Endodermal cell (in vitro differentiated cells): ENCODE data around the gene C20orf96. TPM values are rescaled to one million over a fixed set of nuclear protein-coding genes. Genes with fewer than 3 reads are reported as not detected.
A peak's percentile ranks its signal among the peaks of the same experiment; 100 is the strongest.

Experiments used
- DNase-seq: peaks from one replicate; pipeline ENCODE4 v3.0.0-alpha.2; 2017
- H3K27ac ChIP-seq: 2 replicates; pipeline ENCODE4 v1.5.1; 2013; ENCODE audit warnings: mild to moderate bottlenecking, low read depth, low read length, moderate library complexity
- H3K27me3 ChIP-seq: 2 replicates; pipeline ENCODE4 v1.6.1; 2013; ENCODE audit warnings: mild to moderate bottlenecking, low read length, moderate library complexity; ENCODE audit not compliant: insufficient read depth, control insufficient read depth, poor library complexity, severe bottlenecking
- H3K36me3 ChIP-seq: 2 replicates; pipeline ENCODE4 v1.7.0; 2013; ENCODE audit warnings: mild to moderate bottlenecking, low read length, moderate library complexity; ENCODE audit not compliant: control insufficient read depth, insufficient read depth
- H3K4me1 ChIP-seq: one replicate; pipeline ENCODE4 v1.7.0; 2013; ENCODE audit warnings: low read length; ENCODE audit not compliant: control insufficient read depth, insufficient read depth
- H3K4me3 ChIP-seq: 2 replicates; pipeline ENCODE4 v1.5.1; 2013; ENCODE audit warnings: mild to moderate bottlenecking, low read length, moderate library complexity
- H3K9ac ChIP-seq: 2 replicates; pipeline ENCODE4 v1.6.1; 2013; ENCODE audit warnings: mild to moderate bottlenecking, low read length, moderate library complexity; ENCODE audit not compliant: poor library complexity, severe bottlenecking; ENCODE audit errors: extremely low read depth
- H3K9me3 ChIP-seq: 2 replicates; pipeline ENCODE4 v1.6.1; 2013; ENCODE audit warnings: mild to moderate bottlenecking, low read length, moderate library complexity; ENCODE audit not compliant: control insufficient read depth
- H3K27ac Mint-ChIP-seq: 2 replicates; pipeline ENCODE4 v1.8.0; 2020; ENCODE audit warnings: mixed read lengths
- H3K27me3 Mint-ChIP-seq: 2 replicates; pipeline ENCODE4 v1.8.0; 2021; ENCODE audit warnings: mild to moderate bottlenecking, mixed read lengths; ENCODE audit not compliant: insufficient read depth
- H3K36me3 Mint-ChIP-seq: 2 replicates; pipeline ENCODE4 v1.8.0; 2020; ENCODE audit warnings: low read depth, mixed read lengths
- H3K4me1 Mint-ChIP-seq: 2 replicates; pipeline ENCODE4 v1.8.0; 2020; ENCODE audit warnings: mixed read lengths
- H3K4me3 Mint-ChIP-seq: 2 replicates; pipeline ENCODE4 v1.8.0; 2020; ENCODE audit warnings: mild to moderate bottlenecking, moderate library complexity, mixed read lengths
- H3K9me3 Mint-ChIP-seq: 2 replicates; pipeline ENCODE4 v1.8.0; 2020; ENCODE audit warnings: mild to moderate bottlenecking, mixed read lengths
- WGBS, 2 experiments: methylation state at CpG; one replicate each; pipeline versions ENCODE4 v1.1.5 to v1.1.7; 2013; ENCODE audit warnings: missing lambda C conversion rate in 2 of 2, mixed read lengths in 1 of 2; ENCODE audit not compliant: insufficient coverage in 1 of 2, insufficient read length in 1 of 2; 5-methylcytosine and 5-hydroxymethylcytosine counted together
- total RNA-seq, 2 donors: library from RNA; stranded (reverse); fragmentation: NEBNext Ultra II Directional in 1 of 2; extraction: Animal tissue kit (Norgen Biotek cat#: 25700) in 1 of 2; gene quantifications; 2 replicates in 1 of 2; 3 replicates in 1 of 2; pipeline ENCODE4 v1.2.1, GENCODE V29; 2021
- TF ChIP-seq, protein P1 (sequence below): fragments of 200-600 bp; sonication (generic); conservative IDR thresholded peaks from 2 replicates; pipeline ENCODE4 v1.5.0; 2021; ENCODE audit warnings: antibody characterized with exemption, mild to moderate bottlenecking

Gene C20orf96
- total RNA-seq, 2 donors from 2014 or later, result 21.8 to 29.4 TPM

DNA sequence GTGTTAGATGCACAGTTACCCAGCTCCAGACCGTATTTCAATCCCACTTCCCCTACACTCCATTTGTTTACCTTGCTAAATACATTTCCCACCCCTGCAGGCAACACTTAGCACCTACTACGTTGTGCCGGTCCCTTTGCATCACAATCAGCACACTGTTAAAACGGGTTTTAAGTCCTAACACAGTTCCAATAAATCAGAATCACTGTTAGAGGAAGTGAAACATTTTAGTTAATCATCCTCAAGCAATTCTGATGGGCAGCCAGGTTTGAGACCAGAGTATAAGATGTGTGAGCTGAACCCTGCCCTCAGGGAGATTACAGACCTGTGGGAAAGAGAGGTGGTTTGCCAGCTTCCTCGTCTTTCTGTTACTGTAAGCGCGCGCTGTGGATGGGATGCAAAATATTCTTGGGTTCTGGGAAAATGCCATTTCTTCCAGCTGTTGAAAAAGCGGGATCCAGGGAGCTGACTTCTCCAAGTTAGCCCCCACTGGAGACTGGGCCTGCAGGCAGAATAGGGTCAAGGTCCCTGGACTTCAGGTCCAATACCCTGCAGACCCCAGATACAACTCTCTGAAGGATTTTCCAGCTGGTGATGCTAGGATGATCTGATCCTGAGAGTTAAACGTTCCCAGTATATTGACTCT is 9.9 kb upstream of the C20orf96 start:
- Mint-ChIP-seq H3K27me3 (peaks cover 17% of the 10 kb centered on the region), H3K27ac (peak overlapping the region; percentile 97), H3K4me1 (peaks cover 38% of the 10 kb centered on the region), H3K36me3 (peaks cover 13% of the 10 kb centered on the region), H3K4me3 (peak overlapping the region; percentile 96), H3K9me3 (peaks cover 3% of the 10 kb centered on the region)
- no peaks in the 10 kb centered on the region for H3K9me3 ChIP-seq
- TF ChIP-seq, protein P1, sequence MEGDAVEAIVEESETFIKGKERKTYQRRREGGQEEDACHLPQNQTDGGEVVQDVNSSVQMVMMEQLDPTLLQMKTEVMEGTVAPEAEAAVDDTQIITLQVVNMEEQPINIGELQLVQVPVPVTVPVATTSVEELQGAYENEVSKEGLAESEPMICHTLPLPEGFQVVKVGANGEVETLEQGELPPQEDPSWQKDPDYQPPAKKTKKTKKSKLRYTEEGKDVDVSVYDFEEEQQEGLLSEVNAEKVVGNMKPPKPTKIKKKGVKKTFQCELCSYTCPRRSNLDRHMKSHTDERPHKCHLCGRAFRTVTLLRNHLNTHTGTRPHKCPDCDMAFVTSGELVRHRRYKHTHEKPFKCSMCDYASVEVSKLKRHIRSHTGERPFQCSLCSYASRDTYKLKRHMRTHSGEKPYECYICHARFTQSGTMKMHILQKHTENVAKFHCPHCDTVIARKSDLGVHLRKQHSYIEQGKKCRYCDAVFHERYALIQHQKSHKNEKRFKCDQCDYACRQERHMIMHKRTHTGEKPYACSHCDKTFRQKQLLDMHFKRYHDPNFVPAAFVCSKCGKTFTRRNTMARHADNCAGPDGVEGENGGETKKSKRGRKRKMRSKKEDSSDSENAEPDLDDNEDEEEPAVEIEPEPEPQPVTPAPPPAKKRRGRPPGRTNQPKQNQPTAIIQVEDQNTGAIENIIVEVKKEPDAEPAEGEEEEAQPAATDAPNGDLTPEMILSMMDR, result no peak
- H3K27ac ChIP-seq, result peak overlapping the region; percentile 58
- no peak overlapping the region for H3K9ac ChIP-seq
- peak overlapping the region; percentile 90 for H3K4me3 ChIP-seq
- DNase-seq, result peak; percentile 86
- H3K4me1 ChIP-seq, result peaks cover 9% of the 10 kb centered on the region
- H3K36me3 ChIP-seq, result peaks cover 3% of the 10 kb centered on the region
- 16 to 21% methylated on average over 5 to 10 of the region's 10 CpGs for WGBS, 2 experiments
- H3K27me3 ChIP-seq, result no peaks in the 10 kb centered on the region

DNA sequence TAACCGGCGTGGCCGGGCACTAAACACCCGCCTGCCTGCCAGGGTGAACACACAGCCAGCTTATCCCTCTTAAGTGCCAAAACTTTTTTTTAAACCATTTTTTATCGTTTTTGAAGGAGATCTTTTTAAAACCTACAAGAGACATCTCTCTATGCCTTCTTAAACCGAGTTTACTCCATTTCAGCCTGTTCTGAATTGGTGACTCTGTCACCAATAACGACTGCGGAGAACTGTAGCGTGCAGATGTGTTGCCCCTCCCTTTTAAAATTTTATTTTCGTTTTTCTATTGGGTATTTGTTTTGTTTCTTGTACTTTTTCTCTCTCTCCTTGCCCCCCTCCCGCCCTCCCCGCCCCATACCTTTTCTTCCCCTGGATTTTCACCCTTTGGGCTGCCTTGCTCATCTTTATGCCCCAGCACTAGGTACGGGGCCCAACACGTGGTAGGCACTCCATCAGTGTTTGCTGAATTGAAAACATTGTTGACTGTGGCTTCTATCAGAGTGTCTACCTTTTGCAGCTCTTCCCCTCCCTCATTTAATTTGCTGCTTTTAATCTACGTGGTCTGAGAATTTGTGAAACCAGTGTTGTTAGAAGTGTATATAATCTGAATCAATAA is 8.3 kb upstream of the C20orf96 start:
- peaks cover 10% of the 10 kb centered on the region for H3K36me3 Mint-ChIP-seq
- peaks cover 22% of the 10 kb centered on the region for H3K27me3 Mint-ChIP-seq
- WGBS, 2 experiments, result 0 to 8% methylated on average over 7 to 14 of the region's 15 CpGs
- DNase-seq, result no peak
- Histone ChIP-seq H3K27me3 (no peaks in the 10 kb centered on the region), H3K27ac (no peak overlapping the region), H3K9me3 (no peaks in the 10 kb centered on the region), H3K36me3 (peaks cover 3% of the 10 kb centered on the region), H3K4me3 (peak overlapping the region; percentile 90), H3K9ac (peak overlapping the region; percentile 75), H3K4me1 (peaks cover 9% of the 10 kb centered on the region)
- H3K4me1 Mint-ChIP-seq, result peaks cover 40% of the 10 kb centered on the region
- peaks cover 3% of the 10 kb centered on the region for H3K9me3 Mint-ChIP-seq
- H3K27ac Mint-ChIP-seq, result peak overlapping the region; percentile 96
- TF ChIP-seq, protein P1, result no peak
- H3K4me3 Mint-ChIP-seq, result peak overlapping the region; percentile 96

DNA sequence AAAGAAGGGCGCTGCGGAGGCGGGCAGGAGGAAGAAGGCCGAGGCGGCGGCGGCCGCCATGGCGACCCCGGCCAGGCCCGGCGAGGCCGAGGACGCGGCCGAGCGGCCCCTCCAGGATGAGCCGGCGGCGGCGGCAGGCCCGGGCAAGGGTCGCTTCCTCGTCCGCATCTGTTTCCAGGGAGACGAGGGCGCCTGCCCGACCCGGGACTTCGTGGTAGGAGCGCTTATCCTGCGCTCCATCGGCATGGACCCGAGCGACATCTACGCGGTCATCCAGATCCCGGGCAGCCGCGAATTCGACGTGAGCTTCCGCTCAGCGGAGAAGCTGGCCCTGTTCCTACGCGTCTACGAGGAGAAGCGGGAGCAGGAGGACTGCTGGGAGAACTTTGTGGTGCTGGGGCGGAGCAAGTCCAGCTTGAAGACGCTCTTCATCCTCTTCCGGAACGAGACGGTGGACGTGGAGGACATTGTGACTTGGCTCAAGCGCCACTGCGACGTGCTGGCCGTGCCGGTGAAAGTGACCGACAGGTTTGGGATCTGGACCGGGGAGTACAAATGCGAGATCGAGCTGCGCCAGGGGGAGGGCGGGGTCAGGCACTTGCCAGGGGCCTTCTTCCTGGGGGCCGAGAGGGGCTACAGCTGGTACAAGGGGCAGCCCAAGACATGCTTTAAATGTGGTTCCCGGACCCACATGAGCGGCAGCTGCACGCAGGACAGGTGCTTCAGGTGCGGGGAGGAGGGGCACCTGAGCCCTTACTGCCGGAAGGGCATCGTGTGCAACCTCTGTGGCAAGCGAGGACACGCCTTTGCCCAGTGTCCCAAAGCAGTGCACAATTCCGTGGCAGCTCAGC is 7.6 kb upstream of the C20orf96 start:
- peaks cover 3% of the 10 kb centered on the region for H3K36me3 ChIP-seq
- TF ChIP-seq, protein P1, result no peak
- H3K4me1 ChIP-seq, result peaks cover 9% of the 10 kb centered on the region
- peak overlapping the region; percentile 96 for H3K27ac Mint-ChIP-seq
- 0 to 1% methylated on average over 53 to 75 of the region's 75 CpGs for WGBS, 2 experiments
- peaks cover 3% of the 10 kb centered on the region for H3K9me3 Mint-ChIP-seq
- peak overlapping the region; percentile 69 for H3K27ac ChIP-seq
- H3K4me3 ChIP-seq, result peak overlapping the region; percentile 90
- DNase-seq, result peak; percentile 73
- H3K27me3 ChIP-seq, result no peaks in the 10 kb centered on the region
- peak overlapping the region; percentile 75 for H3K9ac ChIP-seq
- peaks cover 44% of the 10 kb centered on the region for H3K4me1 Mint-ChIP-seq
- H3K36me3 Mint-ChIP-seq, result peaks cover 9% of the 10 kb centered on the region
- H3K9me3 ChIP-seq, result no peaks in the 10 kb centered on the region
- peaks cover 27% of the 10 kb centered on the region for H3K27me3 Mint-ChIP-seq
- peak overlapping the region; percentile 96 for H3K4me3 Mint-ChIP-seq
